Type B pancreatic cell (in vitro differentiated cells): Measurements from ENCODE around the gene LRRC17. TPM values are rescaled to one million over a fixed set of nuclear protein-coding genes. Genes with fewer than 3 reads are reported as not detected.
"Not testable (repeated sequence)": the region's sequence is repeated elsewhere in the genome, so short reads cannot be mapped to it uniquely, and the experiment has no call there.

Experiments
- DNase-seq: peaks from one replicate; pipeline ENCODE4 v3.0.0; 2021; ENCODE audit warnings: mixed read lengths; ENCODE audit not compliant: unreplicated experiment; ENCODE audit errors: extremely low spot score
- H3K27ac Mint-ChIP-seq: 2 replicates; pipeline ENCODE4 v1.8.0; 2021; ENCODE audit warnings: mild to moderate bottlenecking, mixed read lengths
- H3K27me3 Mint-ChIP-seq: 2 replicates; pipeline ENCODE4 v1.8.0; 2021; ENCODE audit warnings: mixed read lengths
- H3K36me3 Mint-ChIP-seq: 2 replicates; pipeline ENCODE4 v1.8.0; 2021; ENCODE audit warnings: mixed read lengths
- H3K4me1 Mint-ChIP-seq: one replicate; pipeline ENCODE4 v1.8.0; 2021; ENCODE audit warnings: mixed read lengths; ENCODE audit not compliant: unreplicated experiment
- H3K4me3 Mint-ChIP-seq: 2 replicates; pipeline ENCODE4 v1.8.0; 2021; ENCODE audit warnings: mild to moderate bottlenecking, mixed read lengths
- H3K9me3 Mint-ChIP-seq: 2 replicates; pipeline ENCODE4 v1.8.0; 2021; ENCODE audit warnings: mixed read lengths
- CTCF ChIP-seq: fragments of 200-600 bp; sonication (generic); conservative IDR thresholded peaks from 2 replicates; pipeline ENCODE4 v1.5.0; 2021; ENCODE audit warnings: antibody characterized with exemption, mild to moderate bottlenecking
- total RNA-seq: library from RNA; stranded (reverse); gene quantifications from 2 replicates; pipeline ENCODE4 v1.2.1, GENCODE V29; 2021; ENCODE audit warnings: low replicate concordance

Gene LRRC17
- total RNA-seq, 1 donor from 2014 or later = 68.3 TPM

DNA sequence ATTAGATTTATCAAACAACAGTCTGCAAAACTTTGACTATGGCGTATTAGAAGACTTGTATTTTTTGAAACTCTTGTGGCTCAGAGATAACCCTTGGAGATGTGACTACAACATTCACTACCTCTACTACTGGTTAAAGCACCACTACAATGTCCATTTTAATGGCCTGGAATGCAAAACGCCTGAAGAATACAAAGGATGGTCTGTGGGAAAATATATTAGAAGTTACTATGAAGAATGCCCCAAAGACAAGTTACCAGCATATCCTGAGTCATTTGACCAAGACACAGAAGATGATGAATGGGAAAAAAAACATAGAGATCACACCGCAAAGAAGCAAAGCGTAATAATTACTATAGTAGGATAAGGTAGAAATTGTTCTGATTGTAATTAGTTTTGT, 31.4 kb downstream of the LRRC17 start:
- TF ChIP-seq CTCF = no peak
- H3K4me1 Mint-ChIP-seq = peaks cover 14% of the 10 kb centered on the region
- no peak overlapping the region for H3K4me3 Mint-ChIP-seq
- no peak for DNase-seq
- no peaks in the 10 kb centered on the region for H3K27me3 Mint-ChIP-seq
- no peaks in the 10 kb centered on the region for H3K9me3 Mint-ChIP-seq
- no peak overlapping the region for H3K27ac Mint-ChIP-seq
- H3K36me3 Mint-ChIP-seq = peaks cover 14% of the 10 kb centered on the region

GRCh38 chr7:102951839-102952238, 39.0 kb downstream of the LRRC17 start:
- Mint-ChIP-seq H3K4me1 (no peaks in the 10 kb centered on the region), H3K9me3 (peaks cover 7% of the 10 kb centered on the region), H3K4me3 (no peak overlapping the region), H3K27me3 (no peaks in the 10 kb centered on the region), H3K27ac (no peak overlapping the region), H3K36me3 (peaks cover 9% of the 10 kb centered on the region)
- DNase-seq = no peak
- no peak for TF ChIP-seq CTCF

GRCh38 chr7:102953406-102953805, 40.6 kb downstream of the LRRC17 start:
- Mint-ChIP-seq H3K9me3 (peaks cover 7% of the 10 kb centered on the region), H3K4me1 (no peaks in the 10 kb centered on the region), H3K4me3 (no peak overlapping the region), H3K36me3 (peaks cover 9% of the 10 kb centered on the region), H3K27me3 (no peaks in the 10 kb centered on the region), H3K27ac (no peak overlapping the region)
- no peak for TF ChIP-seq CTCF
- DNase-seq = no peak

DNA sequence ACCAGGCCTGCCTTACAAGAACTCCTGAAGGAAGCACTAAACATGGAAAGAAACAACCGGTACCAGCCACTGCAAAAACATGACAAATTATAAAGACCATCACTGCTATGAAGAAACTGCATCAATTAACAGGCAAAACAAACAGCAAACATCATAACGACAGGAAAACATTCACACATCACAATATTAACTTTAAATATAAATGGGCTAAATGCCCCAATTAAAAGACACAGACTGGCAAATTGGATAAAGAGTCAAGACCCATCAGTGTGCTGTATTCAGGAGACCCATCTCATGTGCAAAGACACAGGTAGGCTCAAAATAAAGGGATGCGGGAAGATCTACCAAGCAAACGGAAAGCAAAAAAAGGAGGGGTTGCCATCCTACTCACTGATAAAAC, 41.6 kb downstream of the LRRC17 start:
- DNase-seq, H3K27me3 Mint-ChIP-seq, H3K4me1 Mint-ChIP-seq, H3K27ac Mint-ChIP-seq, H3K36me3 Mint-ChIP-seq, H3K4me3 Mint-ChIP-seq, H3K9me3 Mint-ChIP-seq: not testable (repeated sequence)

DNA sequence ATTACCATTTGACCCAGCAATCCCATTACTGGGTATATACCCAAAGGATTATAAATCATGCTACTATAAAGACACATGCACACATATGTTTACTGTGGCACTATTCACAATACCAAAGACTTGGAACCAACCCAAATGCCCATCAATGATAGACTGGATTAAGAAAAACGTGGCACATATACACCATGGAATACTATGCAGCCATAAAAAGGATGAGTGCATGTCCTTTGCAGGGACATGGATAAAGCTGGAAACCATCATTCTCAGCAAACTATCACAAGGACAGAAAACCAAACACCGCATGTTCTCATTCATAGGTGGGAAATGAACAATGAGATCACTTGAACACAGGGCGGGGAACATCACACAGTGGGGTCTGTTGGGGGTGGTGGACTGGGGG, 45.2 kb downstream of the LRRC17 start:
- H3K9me3 Mint-ChIP-seq, H3K27me3 Mint-ChIP-seq, H3K4me1 Mint-ChIP-seq, H3K27ac Mint-ChIP-seq, H3K36me3 Mint-ChIP-seq, DNase-seq, H3K4me3 Mint-ChIP-seq: not testable (repeated sequence)

- not testable (repeated sequence) for H3K27me3 Mint-ChIP-seq, DNase-seq, H3K9me3 Mint-ChIP-seq, H3K27ac Mint-ChIP-seq, H3K4me1 Mint-ChIP-seq, H3K4me3 Mint-ChIP-seq, H3K36me3 Mint-ChIP-seq
These were observed 49.2 kb downstream of the LRRC17 start for GRCh38 chr7:102961993-102962392.

DNA sequence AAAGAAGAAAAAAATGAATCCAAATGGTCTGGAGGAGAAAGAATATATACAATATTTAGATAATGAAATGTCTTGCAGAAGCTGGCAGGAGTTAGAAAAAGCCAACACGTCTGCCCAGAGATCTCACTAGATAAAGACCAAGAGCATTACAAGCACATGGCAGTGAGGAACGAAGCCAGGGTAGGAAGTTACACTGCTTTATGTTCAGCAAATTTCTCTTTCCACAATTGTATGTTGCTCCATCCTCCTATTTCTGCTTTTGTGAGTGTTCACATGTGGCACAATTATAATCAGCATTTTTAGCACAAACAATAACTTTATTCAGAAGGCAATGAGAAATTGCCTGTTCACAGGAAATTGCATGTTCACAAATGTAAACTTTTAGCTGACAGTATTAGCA, 53.7 kb downstream of the LRRC17 start:
- Mint-ChIP-seq H3K4me3 (no peak overlapping the region), H3K27ac (no peak overlapping the region), H3K36me3 (no peaks in the 10 kb centered on the region), H3K9me3 (no peaks in the 10 kb centered on the region), H3K27me3 (no peaks in the 10 kb centered on the region), H3K4me1 (no peaks in the 10 kb centered on the region)
- no peak for DNase-seq
- no peak for TF ChIP-seq CTCF
